GM19463 (cell line): ENCODE results near the gene NFU1.
"Not testable (repeated sequence)": the region's sequence is repeated elsewhere in the genome, so short reads cannot be mapped to it uniquely, and the experiment has no call there.

Experiments
- ATAC-seq: cut with Tn5 transposase; IDR thresholded peaks from one replicate; pipeline ENCODE4 v1.9.1; 2021; ENCODE audit warnings: mild to moderate bottlenecking, moderate library complexity; ENCODE audit not compliant: unreplicated experiment

NFU1 gene

GRCh38 chr2:69389271-69389670 is 48.0 kb downstream of the NFU1 start:
- no peak for ATAC-seq

- ATAC-seq, result no peak
Measured at GRCh38 chr2:69387770-69388481, 49.3 kb downstream of the NFU1 start.

DNA sequence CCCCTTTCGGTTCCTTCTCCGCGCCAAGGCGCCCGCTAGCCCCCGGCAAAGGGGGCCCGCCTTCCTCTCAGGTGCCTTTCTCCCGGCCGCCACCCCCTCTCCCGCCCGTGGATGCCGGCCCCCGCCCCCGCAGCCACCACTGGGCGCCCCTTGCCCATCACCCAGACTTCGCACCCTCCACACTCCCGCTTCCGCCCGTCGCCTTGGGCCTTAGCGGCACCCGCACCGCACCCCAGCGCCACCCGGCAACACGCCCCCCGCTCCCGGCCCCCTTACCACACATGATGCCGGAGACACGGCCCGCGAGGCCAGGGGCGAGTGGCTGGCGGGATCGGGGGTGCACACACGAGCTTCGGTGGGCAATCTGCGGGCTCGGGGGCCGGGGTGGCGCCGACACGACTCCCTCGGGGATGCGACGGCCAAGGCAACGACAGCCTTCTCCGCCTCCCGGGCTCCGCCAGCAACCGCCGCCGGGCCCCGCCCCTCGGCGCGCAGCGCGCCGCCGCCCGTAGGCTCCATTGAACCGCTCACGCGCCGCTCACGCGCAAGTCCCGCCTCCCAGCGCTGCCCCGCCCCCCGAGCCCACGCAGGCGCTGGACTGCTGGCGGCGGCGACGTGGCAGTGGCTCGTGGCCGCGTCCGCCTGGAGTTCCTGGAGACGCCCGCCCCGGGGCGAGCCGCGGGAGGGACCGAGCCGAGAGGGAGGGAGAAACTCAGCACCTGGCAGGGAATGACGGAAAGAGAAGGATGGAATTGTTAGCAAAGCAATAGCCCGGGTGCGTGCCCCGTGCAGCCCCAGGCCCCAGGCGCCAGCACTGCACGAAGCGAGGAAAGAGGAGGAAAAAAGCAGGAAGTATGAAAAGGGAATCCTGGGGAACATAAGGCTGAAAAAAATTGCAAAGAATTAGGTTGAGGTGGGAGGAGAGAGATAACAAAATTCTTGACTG is 50.2 kb downstream of the NFU1 start, which contains the start of gene GFPT1:
GFPT1 (minus strand) TSS at position 439 of the 946 bp plus-strand sequence; CDS start at position 283, 156 bp downstream.
- ATAC-seq, result peak; percentile 83

DNA sequence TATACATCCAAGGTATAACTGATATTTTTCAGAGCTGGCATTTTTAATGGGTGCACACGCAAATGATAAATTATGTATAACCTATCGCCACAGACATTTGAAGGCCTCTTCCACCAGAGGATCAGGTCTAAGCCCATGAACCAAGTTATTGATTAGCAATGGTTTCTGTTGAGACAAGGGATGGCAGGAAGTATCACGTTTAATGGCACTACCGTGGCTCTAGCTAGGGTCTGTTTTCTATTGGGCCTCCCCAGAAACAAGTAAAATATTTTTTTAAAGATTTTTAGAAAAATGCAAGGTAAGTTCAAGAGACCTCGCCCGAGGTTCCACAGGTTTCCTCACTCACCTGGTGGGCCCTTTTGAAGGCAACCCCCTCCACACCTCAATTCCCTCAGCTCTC is 50.9 kb downstream of the NFU1 start:
- peak; percentile 19 for ATAC-seq

DNA sequence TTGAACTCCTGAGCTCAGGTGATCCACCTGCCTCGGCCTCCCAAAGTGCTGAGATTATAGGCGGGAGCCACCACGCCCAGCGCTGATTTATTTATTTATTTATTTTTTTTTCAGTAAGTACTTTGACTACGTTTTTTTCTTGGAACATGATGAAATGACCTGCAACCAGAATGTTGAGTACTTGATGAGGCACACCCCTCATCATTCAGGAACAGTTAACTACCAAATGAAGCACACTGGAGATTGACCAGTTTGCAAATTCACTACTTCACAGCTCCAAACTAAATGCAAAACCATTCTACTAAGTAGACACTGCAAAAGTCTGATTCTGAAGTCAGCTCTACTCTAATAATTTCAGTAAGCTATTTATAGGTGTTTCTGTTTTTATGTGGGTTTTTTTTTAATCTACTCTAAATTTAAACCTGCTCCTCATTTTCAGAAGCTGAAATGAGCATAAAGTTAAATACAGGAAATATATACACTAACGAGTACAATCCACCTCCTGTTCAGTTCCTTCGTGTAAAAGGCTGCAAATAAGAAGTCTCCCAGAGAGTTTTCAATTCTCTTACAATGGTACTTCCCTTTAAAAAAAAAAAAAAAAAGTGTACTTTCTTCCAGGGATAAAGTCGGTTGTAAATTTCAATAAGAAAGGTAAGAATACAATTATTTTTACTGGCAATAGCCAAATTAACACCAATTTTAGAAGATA is 51.6 kb downstream of the NFU1 start:
- no peak for ATAC-seq

GRCh38 chr2:69384618-69385081 is 52.6 kb downstream of the NFU1 start:
- ATAC-seq, result no peak

- no peak for ATAC-seq
Measured at GRCh38 chr2:69383176-69383812, 53.9 kb downstream of the NFU1 start.

GRCh38 chr2:69382547-69382946 is 54.7 kb downstream of the NFU1 start:
- peak; percentile 21 for ATAC-seq

GRCh38 chr2:69381337-69381737 is 55.9 kb downstream of the NFU1 start:
- ATAC-seq, result no peak

DNA sequence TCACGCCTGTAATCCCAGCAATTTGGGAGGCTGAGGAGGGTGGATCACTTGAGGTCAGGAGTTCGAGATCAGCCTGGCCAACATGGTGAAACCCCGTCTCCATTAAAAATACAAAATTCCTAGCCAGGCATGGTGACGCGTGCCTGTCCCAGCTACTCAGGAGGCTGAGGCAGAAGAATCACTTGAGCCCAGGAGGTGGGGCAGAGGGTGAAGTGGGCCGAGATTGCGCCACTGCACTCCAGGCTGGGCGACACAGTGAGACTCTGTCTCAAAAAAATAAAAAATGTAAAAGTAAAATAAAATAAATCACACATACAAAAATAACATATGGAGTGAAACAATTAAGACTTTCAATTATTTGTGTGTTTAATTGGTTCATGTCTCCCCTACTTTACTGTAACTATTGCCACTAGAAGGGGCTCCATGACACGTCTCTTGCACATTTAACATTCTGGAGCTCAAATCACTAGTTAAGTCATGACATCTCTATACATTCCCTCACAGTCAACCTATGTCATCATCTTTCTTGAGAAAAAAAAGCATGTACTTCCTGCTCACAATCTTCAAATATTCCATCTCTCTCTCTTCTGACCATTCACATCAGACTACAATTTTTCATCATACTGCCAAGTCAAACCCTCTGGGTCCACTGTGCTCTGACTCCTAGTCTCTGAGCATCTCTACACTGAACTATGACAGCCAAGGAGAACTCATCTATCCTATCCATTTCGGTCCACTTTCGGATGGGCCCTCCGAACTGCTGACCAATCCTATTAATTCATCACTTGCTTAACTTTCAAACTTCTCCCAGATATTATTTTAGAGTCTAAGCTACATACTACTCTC is 56.9 kb downstream of the NFU1 start:
- ATAC-seq, result no peak

GRCh38 chr2:69376403-69376802 is 60.8 kb downstream of the NFU1 start:
- no peak for ATAC-seq

- ATAC-seq, result no peak
Measured at GRCh38 chr2:69375494-69376353, 61.5 kb downstream of the NFU1 start.

GRCh38 chr2:69372767-69373166 is 64.5 kb downstream of the NFU1 start:
- ATAC-seq, result no peak

DNA sequence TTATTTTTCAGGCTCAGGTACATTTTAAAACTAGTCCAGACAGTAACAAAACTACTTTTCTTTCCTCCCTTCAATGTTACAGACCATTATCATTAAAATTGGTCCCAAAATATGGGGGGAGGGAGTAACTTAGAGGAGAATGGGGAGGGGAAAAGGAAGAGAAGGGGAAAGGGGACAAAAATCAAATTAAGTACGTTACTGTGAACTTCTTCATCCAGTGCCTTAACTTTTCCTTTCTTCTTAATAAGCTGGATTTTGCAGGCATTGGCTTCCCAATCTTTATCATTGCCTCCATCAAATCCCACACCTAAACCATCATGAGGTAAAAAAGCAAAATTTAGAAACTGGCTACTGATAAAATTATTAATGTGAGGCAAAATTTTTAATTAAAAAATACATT is 67.4 kb downstream of the NFU1 start:
- no peak for ATAC-seq

GRCh38 chr2:69368588-69368987 is 68.6 kb downstream of the NFU1 start:
- no peak for ATAC-seq

GRCh38 chr2:69359371-69359770 is 77.9 kb downstream of the NFU1 start:
- no peak for ATAC-seq

DNA sequence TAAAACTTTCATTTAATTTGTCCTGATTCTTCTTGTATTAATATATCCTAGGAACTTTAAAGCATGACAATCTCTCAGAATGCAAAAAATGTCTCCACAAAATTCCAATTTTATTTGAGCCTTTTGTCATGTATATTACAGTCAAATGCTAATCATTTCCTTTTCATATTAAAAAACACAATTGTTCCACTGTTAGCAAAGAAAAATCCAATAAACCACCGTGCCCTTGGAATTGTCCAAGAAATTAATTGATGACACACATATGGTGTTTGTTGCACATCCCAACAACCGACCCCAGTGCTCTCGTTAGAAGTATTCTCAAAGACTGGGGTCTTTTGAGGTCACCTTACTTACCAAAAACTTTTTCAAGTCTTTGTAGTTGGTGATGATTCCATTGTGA is 78.3 kb downstream of the NFU1 start:
- no peak for ATAC-seq

GRCh38 chr2:69356471-69356870 is 80.8 kb downstream of the NFU1 start:
- no peak for ATAC-seq

DNA sequence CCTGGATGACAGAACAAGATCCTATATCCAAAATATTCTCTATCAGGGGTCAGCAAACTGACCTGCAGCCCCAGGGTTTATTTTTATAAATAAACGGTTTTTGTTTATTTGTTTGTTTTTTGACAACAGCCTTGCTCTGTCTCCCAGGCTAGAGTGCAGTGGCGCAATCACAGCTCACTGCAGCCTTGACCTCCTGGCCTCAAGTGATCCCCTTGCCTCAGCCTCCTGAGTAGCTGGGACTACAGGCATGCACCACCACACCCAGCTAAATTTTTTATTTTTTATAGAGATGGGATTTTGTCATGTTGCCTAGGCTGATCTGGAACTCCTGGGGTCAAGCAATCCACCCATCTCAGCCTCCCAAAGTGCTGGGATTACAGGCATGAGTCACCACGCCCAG is 82.3 kb downstream of the NFU1 start:
- ATAC-seq, result not testable (repeated sequence)
